HCT116 (cell line): ENCODE results near the gene MAGEF1. TPM values are rescaled to one million over a fixed set of nuclear protein-coding genes. Genes with fewer than 3 reads are reported as not detected.

ENCODE experiments used
- ATAC-seq: fragments of 200-7000 bp; cut with Tn5 transposase; 2 replicates; pipeline ENCODE4 v1.9.1; 2020; ENCODE audit warnings: mild to moderate bottlenecking, moderate library complexity
- BruUV-seq: library from RNA; stranded (reverse); fragments of 400-500 nt; replicated peaks from 2 replicates; lab custom pipeline; 2021; lab: Mats Ljungman, UMichigan
- CTCF ChIA-PET: fragments of 300-600 bp; sonication (Branson Sonifier 250); formaldehyde crosslinking; loops from one replicate; lab custom pipeline; 2021; ENCODE audit warnings: antibody characterized with exemption; lab: Charles Lee
- POLR2A ChIA-PET: fragments of 300-600, 350-600 bp; sonication (Branson Sonifier 250); formaldehyde crosslinking; loops from one replicate; lab custom pipeline; 2021; ENCODE audit warnings: antibody characterized with exemption; lab: Charles Lee
- RAD21 ChIA-PET, 2 experiments: fragments of 300-600 bp; sonication (Branson Sonifier 250); formaldehyde crosslinking; loops; one replicate each; lab custom pipeline; 2023; ENCODE audit warnings: low total read pairs in 2 of 2; ENCODE audit not compliant: uncharacterized antibody in 2 of 2, unreplicated experiment in 2 of 2, low non-redundant PET in 1 of 2; lab: Charles Lee
- DNase-seq: peaks from one replicate; pipeline ENCODE4 v3.0.0-alpha.2; 2010; ENCODE audit warnings: low read depth, low spot score
- H2AFZ ChIP-seq: fragments of 200-600 bp; shearing (Covaris generic), sonication (generic); 2 replicates; pipeline ENCODE4 v1.6.1; 2017; ENCODE audit warnings: low read depth, mixed run types, mixed read lengths, antibody characterized with exemption, low read length; ENCODE audit not compliant: poor library complexity, severe bottlenecking
- H3K27ac ChIP-seq: 2 replicates; pipeline ENCODE4 v1.5.1; 2012; ENCODE audit warnings: low read depth, low read length
- H3K27me3 ChIP-seq: fragments of 200-600 bp; sonication (generic); 2 replicates; pipeline ENCODE4 v1.6.1; 2016; ENCODE audit warnings: mixed run types, low read length, mixed read lengths; ENCODE audit not compliant: insufficient read depth
- H3K36me3 ChIP-seq, 2 experiments: fragments of 200-500 bp in 1 of 2; fragments of 200-600 bp in 1 of 2; sonication (Bioruptor generic) in 1 of 2; sonication (generic) in 1 of 2; 2 replicates each; pipeline versions ENCODE4 v1.5.1 to v1.6.1; 2014 to 2016; ENCODE audit warnings: low read length in 2 of 2, inconsistent platforms in 1 of 2, mixed read lengths in 1 of 2, mixed run types in 1 of 2; ENCODE audit not compliant: insufficient read depth in 2 of 2, control insufficient read depth in 1 of 2
- H3K4me1 ChIP-seq, 2 experiments: fragments of 200-600 bp in 1 of 2; sonication (generic) in 1 of 2; 2 replicates each; pipeline versions ENCODE4 v1.5.1 to v1.6.1; 2012 to 2017; ENCODE audit warnings: low read length in 2 of 2, inconsistent platforms in 1 of 2, mild to moderate bottlenecking in 1 of 2, mixed read lengths in 1 of 2, mixed run types in 1 of 2, moderate library complexity in 1 of 2; ENCODE audit not compliant: insufficient read depth in 2 of 2, control insufficient read depth in 1 of 2
- H3K4me2 ChIP-seq: fragments of 200-600 bp; sonication (generic); 2 replicates; pipeline ENCODE4 v1.6.1; 2017; ENCODE audit warnings: mixed run types, low read length, mixed read lengths
- H3K4me3 ChIP-seq, 2 experiments: fragments of 200-600 bp in 1 of 2; sonication (generic) in 1 of 2; replicated peaks in 1 of 2; 2 replicates each; pipeline ENCODE4 v1.5.1; 2011 to 2016; ENCODE audit warnings: low read length in 2 of 2, control low read depth in 1 of 2, low read depth in 1 of 2, mild to moderate bottlenecking in 1 of 2, mixed read lengths in 1 of 2, mixed run types in 1 of 2
- H3K79me2 ChIP-seq: fragments of 200-600 bp; sonication (generic); 2 replicates; pipeline ENCODE4 v1.6.1; 2017; ENCODE audit warnings: mild to moderate bottlenecking, mixed run types, low read length, moderate library complexity, mixed read lengths; ENCODE audit not compliant: insufficient read depth
- H3K9ac ChIP-seq: fragments of 200-600 bp; sonication (generic); 2 replicates; pipeline ENCODE4 v1.6.1; 2016; ENCODE audit warnings: low read length, mixed read lengths
- H3K9me2 ChIP-seq: fragments of 200-600 bp; sonication (generic), shearing (Covaris generic); 2 replicates; pipeline ENCODE4 v1.6.1; 2017; ENCODE audit warnings: mixed run types, mild to moderate bottlenecking, moderate library complexity; ENCODE audit not compliant: insufficient read depth
- H3K9me3 ChIP-seq, 2 experiments: fragments of 200-500 bp in 1 of 2; fragments of 200-600 bp in 1 of 2; sonication (Bioruptor generic) in 1 of 2; sonication (generic) in 1 of 2; 2 replicates each; pipeline ENCODE4 v1.6.1; 2014 to 2017; ENCODE audit warnings: low read length in 2 of 2, mixed read lengths in 2 of 2, inconsistent platforms in 1 of 2, low read depth in 1 of 2, mild to moderate bottlenecking in 1 of 2, mixed run types in 1 of 2, moderate library complexity in 1 of 2; ENCODE audit not compliant: control insufficient read depth in 1 of 2, insufficient read depth in 1 of 2
- H4K20me1 ChIP-seq: fragments of 200-600 bp; sonication (generic), shearing (Covaris generic); 2 replicates; pipeline ENCODE4 v1.6.1; 2017; ENCODE audit warnings: mixed run types, mild to moderate bottlenecking, moderate library complexity; ENCODE audit not compliant: insufficient read depth
- CBX3 ChIP-seq: IDR thresholded peaks from 2 replicates; pipeline ENCODE4 v1.6.1; 2012; ENCODE audit warnings: low read depth
- CEBPB ChIP-seq: IDR thresholded peaks from 2 replicates; pipeline ENCODE4 v1.6.1; 2012; ENCODE audit warnings: low read depth
- EGR1 ChIP-seq: IDR thresholded peaks from 2 replicates; pipeline ENCODE4 v1.6.1; 2012; ENCODE audit warnings: low read depth
- ELF1 ChIP-seq: IDR thresholded peaks from 2 replicates; pipeline ENCODE4 v1.6.1; 2012; ENCODE audit warnings: low read depth, borderline replicate concordance
- EZH2 ChIP-seq: fragments of 200-600 bp; sonication (generic); IDR thresholded peaks from 2 replicates; pipeline ENCODE4 v1.6.1; 2017; ENCODE audit warnings: antibody characterized with exemption, mixed run types
- EZH2phosphoT487 ChIP-seq: fragments of 200-600 bp; IDR thresholded peaks from 2 replicates; pipeline ENCODE4 v1.6.1; 2018; ENCODE audit warnings: antibody characterized with exemption, borderline replicate concordance
- FOSL1 ChIP-seq: IDR thresholded peaks from 2 replicates; pipeline ENCODE4 v1.6.1; 2012; ENCODE audit warnings: low read depth
- JUND ChIP-seq: IDR thresholded peaks from 2 replicates; pipeline ENCODE4 v1.6.1; 2012
- POLR2AphosphoS5 ChIP-seq: IDR thresholded peaks from 2 replicates; pipeline ENCODE4 v1.6.1; 2011; ENCODE audit warnings: mild to moderate bottlenecking, low read depth, low read length, moderate library complexity
- SIN3A ChIP-seq: IDR thresholded peaks from 2 replicates; pipeline ENCODE4 v1.6.1; 2012; ENCODE audit warnings: low read depth
- SRF ChIP-seq: IDR thresholded peaks from 2 replicates; pipeline ENCODE4 v1.6.1; 2012; ENCODE audit warnings: low read depth
- TCF7L2 ChIP-seq: IDR thresholded peaks from 2 replicates; pipeline ENCODE4 v1.7.0; 2011; ENCODE audit warnings: borderline replicate concordance, inconsistent platforms; ENCODE audit not compliant: insufficient read depth, insufficient read length; ENCODE audit errors: extremely low read depth
- YY1 ChIP-seq: IDR thresholded peaks from 2 replicates; pipeline ENCODE4 v1.6.1; 2011; ENCODE audit warnings: low read length, low read depth, moderate library complexity, mild to moderate bottlenecking; ENCODE audit not compliant: insufficient replicate concordance; ENCODE audit errors: extremely low read depth
- ZFX ChIP-seq: fragments of 450-650 bp; IDR thresholded peaks from 2 replicates; pipeline ENCODE4 v1.6.1; 2017
- ZNF274 ChIP-seq: fragments of 200-500 bp; sonication (Bioruptor generic); IDR thresholded peaks from 2 replicates; pipeline ENCODE4 v1.6.1; 2014; ENCODE audit warnings: mild to moderate bottlenecking, low read depth, low read length, inconsistent platforms
- intact Hi-C: fragments of 100-400 bp; cut with micrococcal nuclease; formaldehyde crosslinking; loops from 2 replicates; pipeline ENCODE4 v1.10.0; 2022
- total RNA-seq: library from RNA; stranded (reverse); gene quantifications from one replicate; pipeline ENCODE4 v1.2.1, GENCODE V29; 2021; ENCODE audit not compliant: unreplicated experiment
- TF ChIP-seq, protein P1 (sequence below): IDR thresholded peaks from 2 replicates; pipeline ENCODE4 v1.6.1; 2012
- TF ChIP-seq, protein P2 (sequence below): IDR thresholded peaks from 2 replicates; pipeline ENCODE4 v1.6.1; 2012
- TF ChIP-seq, protein P3 (sequence below), 3 experiments: fragments of 200-600 bp in 1 of 3; sonication (generic) in 1 of 3; IDR thresholded peaks in 2 of 3; conservative IDR thresholded peaks in 1 of 3; 2 replicates each; pipeline ENCODE4 v1.5.1; 2012 to 2017; ENCODE audit warnings: low read depth in 2 of 3, low read length in 2 of 3, antibody characterized with exemption in 1 of 3, borderline replicate concordance in 1 of 3, control low read depth in 1 of 3, mild to moderate bottlenecking in 1 of 3, mixed read lengths in 1 of 3, mixed run types in 1 of 3, moderate library complexity in 1 of 3; ENCODE audit not compliant: insufficient read depth in 1 of 3

MAGEF1 gene
- total RNA-seq, 1 experiment from 2014 or later: 44.1 TPM

DNA sequence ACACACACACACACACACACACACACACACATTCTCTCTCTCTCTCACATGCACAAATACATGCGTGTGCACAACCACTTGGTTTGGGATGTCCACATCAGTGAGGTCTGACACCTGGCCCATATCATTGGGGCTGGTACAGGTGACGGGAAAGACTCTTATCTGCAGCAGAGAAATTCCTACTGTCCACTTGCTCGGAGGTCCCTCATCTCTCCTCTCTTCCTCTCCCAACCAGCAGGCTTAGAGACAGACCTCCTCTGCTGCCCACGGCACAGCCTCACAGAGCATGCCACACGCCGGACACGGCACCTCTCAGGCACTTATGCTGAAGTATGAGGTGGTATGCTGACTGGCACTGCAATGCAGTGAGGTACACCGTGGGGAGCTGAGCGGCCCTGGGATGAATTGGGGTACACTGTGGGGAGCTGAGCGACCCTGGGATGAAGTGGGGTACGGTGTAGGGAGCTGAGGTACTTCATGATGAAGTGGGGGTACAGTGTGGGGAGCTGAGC is 41.7 kb downstream of the MAGEF1 start:
- Histone ChIP-seq H3K9me3 (no peaks in the 10 kb centered on the region), H2AFZ (no peak overlapping the region), H3K9me2 (no peaks in the 10 kb centered on the region), H3K4me3 (no peak overlapping the region), H3K36me3 (no peaks in the 10 kb centered on the region), H4K20me1 (no peaks in the 10 kb centered on the region), H3K27me3 (no peaks in the 10 kb centered on the region), H3K4me1 (no peaks in the 10 kb centered on the region), H3K9ac (no peak overlapping the region), H3K27ac (no peak overlapping the region), H3K79me2 (no peaks in the 10 kb centered on the region), H3K4me2 (no peak overlapping the region)
- no peak for DNase-seq
- BruUV-seq: no TSS peak
- ChIA-PET CTCF (no interaction called here), POLR2A (interaction anchor here (0.7 kb wide), 1 partner anchor 39 kb away, joined by 3 read pairs; no protein-coding TSS in a partner anchor), RAD21 (no interaction called here)
- TF ChIP-seq ZFX (no peak), SIN3A (no peak), TCF7L2 (no peak), YY1 (no peak), ZNF274 (no peak), EGR1 (no peak), EZH2 (no peak), EZH2phosphoT487 (no peak)
- intact Hi-C loops: no loop called here
- peak; percentile 25; the same call in 1 of the 2 replicates for ATAC-seq

DNA sequence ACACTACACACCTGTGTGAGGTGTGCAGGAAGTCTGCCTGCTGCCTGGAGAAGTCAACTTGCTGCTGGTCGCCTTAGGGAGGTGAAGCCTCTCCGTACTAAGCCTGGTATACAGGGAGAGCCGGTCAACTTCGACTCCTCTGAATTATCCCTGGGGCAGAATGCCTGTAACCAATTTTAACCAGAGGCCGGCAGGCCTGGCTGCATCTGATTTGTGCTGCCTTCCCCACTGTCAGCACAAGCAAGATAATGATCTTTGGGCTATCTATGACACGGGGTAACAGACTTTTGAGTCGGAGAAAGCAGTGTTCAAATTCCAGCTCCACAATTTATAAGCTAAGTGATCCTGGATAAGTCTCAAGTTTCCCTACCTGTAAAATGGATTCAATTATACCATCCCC is 42.3 kb downstream of the MAGEF1 start:
- Histone ChIP-seq H3K27me3 (no peaks in the 10 kb centered on the region), H4K20me1 (no peaks in the 10 kb centered on the region), H3K4me2 (no peak overlapping the region), H3K9me2 (no peaks in the 10 kb centered on the region), H3K36me3 (no peaks in the 10 kb centered on the region), H3K27ac (no peak overlapping the region), H3K79me2 (no peaks in the 10 kb centered on the region), H2AFZ (no peak overlapping the region), H3K4me1 (no peaks in the 10 kb centered on the region), H3K4me3 (no peak overlapping the region), H3K9me3 (no peaks in the 10 kb centered on the region), H3K9ac (no peak overlapping the region)
- RAD21 ChIA-PET: no interaction called here
- no TSS peak for BruUV-seq
- POLR2A ChIA-PET: interaction anchor here (0.7 kb wide), 1 partner anchor 39 kb away, joined by 3 read pairs; no protein-coding TSS in a partner anchor
- intact Hi-C loops: no loop called here
- ATAC-seq: no peak; the same call in 1 of the 2 replicates
- CTCF ChIA-PET: no interaction called here
- no peak for DNase-seq
- TF ChIP-seq EZH2phosphoT487 (no peak), CBX3 (no peak), ELF1 (no peak), ZNF274 (no peak), JUND (no peak), EGR1 (no peak), POLR2AphosphoS5 (no peak), SRF (no peak), ZFX (no peak), CEBPB (no peak), FOSL1 (no peak)
- TF ChIP-seq, protein P1, sequence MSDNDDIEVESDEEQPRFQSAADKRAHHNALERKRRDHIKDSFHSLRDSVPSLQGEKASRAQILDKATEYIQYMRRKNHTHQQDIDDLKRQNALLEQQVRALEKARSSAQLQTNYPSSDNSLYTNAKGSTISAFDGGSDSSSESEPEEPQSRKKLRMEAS: no peak
- TF ChIP-seq, protein P2, sequence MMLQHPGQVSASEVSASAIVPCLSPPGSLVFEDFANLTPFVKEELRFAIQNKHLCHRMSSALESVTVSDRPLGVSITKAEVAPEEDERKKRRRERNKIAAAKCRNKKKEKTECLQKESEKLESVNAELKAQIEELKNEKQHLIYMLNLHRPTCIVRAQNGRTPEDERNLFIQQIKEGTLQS: no peak
- TF ChIP-seq, protein P3, sequence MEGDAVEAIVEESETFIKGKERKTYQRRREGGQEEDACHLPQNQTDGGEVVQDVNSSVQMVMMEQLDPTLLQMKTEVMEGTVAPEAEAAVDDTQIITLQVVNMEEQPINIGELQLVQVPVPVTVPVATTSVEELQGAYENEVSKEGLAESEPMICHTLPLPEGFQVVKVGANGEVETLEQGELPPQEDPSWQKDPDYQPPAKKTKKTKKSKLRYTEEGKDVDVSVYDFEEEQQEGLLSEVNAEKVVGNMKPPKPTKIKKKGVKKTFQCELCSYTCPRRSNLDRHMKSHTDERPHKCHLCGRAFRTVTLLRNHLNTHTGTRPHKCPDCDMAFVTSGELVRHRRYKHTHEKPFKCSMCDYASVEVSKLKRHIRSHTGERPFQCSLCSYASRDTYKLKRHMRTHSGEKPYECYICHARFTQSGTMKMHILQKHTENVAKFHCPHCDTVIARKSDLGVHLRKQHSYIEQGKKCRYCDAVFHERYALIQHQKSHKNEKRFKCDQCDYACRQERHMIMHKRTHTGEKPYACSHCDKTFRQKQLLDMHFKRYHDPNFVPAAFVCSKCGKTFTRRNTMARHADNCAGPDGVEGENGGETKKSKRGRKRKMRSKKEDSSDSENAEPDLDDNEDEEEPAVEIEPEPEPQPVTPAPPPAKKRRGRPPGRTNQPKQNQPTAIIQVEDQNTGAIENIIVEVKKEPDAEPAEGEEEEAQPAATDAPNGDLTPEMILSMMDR (IDR thresholded peaks at IDR 0.05 in 2 of 3, conservative IDR thresholded peaks at IDR 0.05 in 1 of 3; ENCODE audit: borderline replicate concordance in 1 of 3, insufficient read depth in 1 of 3, low read depth in 2 of 3, low read length in 2 of 3): no peak
